NCI-H69 (cell line): ENCODE measurements around the gene CNTN2.

ENCODE experiments used
- DNase-seq: peaks from one replicate; lab custom pipeline; 2025; lab: John Stamatoyannopoulos, UW

CNTN2 gene

GRCh38 chr1:205054013-205054412, 11.0 kb downstream of the CNTN2 start:
- no peak for DNase-seq

- peak; percentile 66 for DNase-seq
These were observed 13.2 kb downstream of the CNTN2 start for GRCh38 chr1:205056188-205056611.

- no peak for DNase-seq
These were observed 14.1 kb downstream of the CNTN2 start for GRCh38 chr1:205056956-205057568.

GRCh38 chr1:205057808-205058575, 15.0 kb downstream of the CNTN2 start:
- no peak for DNase-seq

GRCh38 chr1:205058853-205059252, 15.8 kb downstream of the CNTN2 start:
- no peak for DNase-seq

GRCh38 chr1:205059660-205060059, 16.6 kb downstream of the CNTN2 start:
- no peak for DNase-seq

- DNase-seq = no peak
These were observed 17.7 kb downstream of the CNTN2 start for GRCh38 chr1:205060746-205061145.

- no peak for DNase-seq
These were observed 18.2 kb downstream of the CNTN2 start for GRCh38 chr1:205061227-205061626.

- DNase-seq = peak; percentile 89
These were observed 18.7 kb downstream of the CNTN2 start for GRCh38 chr1:205061665-205062069.

GRCh38 chr1:205062319-205062718, 19.3 kb downstream of the CNTN2 start:
- no peak for DNase-seq

GRCh38 chr1:205062895-205063294, 19.9 kb downstream of the CNTN2 start:
- no peak for DNase-seq

- no peak for DNase-seq
These were observed 21.3 kb downstream of the CNTN2 start for GRCh38 chr1:205064301-205064700.

- DNase-seq = no peak
These were observed 21.8 kb downstream of the CNTN2 start for GRCh38 chr1:205064741-205065316.

- DNase-seq = no peak
These were observed 22.7 kb downstream of the CNTN2 start for GRCh38 chr1:205065666-205066065.

GRCh38 chr1:205066141-205066818, 23.3 kb downstream of the CNTN2 start:
- peak; percentile 62 for DNase-seq

GRCh38 chr1:205067031-205067430, 24.0 kb downstream of the CNTN2 start:
- no peak for DNase-seq

- no peak for DNase-seq
These were observed 25.0 kb downstream of the CNTN2 start for GRCh38 chr1:205068001-205068400.

GRCh38 chr1:205068457-205069040, 25.5 kb downstream of the CNTN2 start:
- DNase-seq = no peak

GRCh38 chr1:205069371-205070125, 26.5 kb downstream of the CNTN2 start:
- no peak for DNase-seq

- DNase-seq = no peak
These were observed 28.0 kb downstream of the CNTN2 start for GRCh38 chr1:205071028-205071409.

- DNase-seq = no peak
These were observed 28.8 kb downstream of the CNTN2 start for GRCh38 chr1:205071801-205072200.

GRCh38 chr1:205072286-205072685, 29.3 kb downstream of the CNTN2 start:
- no peak for DNase-seq
